A549 (cell line): ENCODE data around the gene KRT3. TPM values are rescaled to one million over a fixed set of nuclear protein-coding genes. Genes with fewer than 3 reads are reported as not detected.

ENCODE experiments used
- ATAC-seq, 2 experiments: fragments of 200-7000 bp in 1 of 2; fragments of >200 bp in 1 of 2; cut with Nextera tagmentation in 1 of 2; cut with Tn5 transposase in 1 of 2; 3 replicates each; pipeline versions ENCODE4 v1.8.0 to v1.9.1; 2018 to 2020; ENCODE audit warnings: mild to moderate bottlenecking in 1 of 2, moderate library complexity in 1 of 2
- CTCF ChIA-PET: fragments of 300-600 bp; sonication (Branson Sonifier 250); formaldehyde crosslinking; extraction: SDS; loops from one replicate; lab custom pipeline; 2021; ENCODE audit warnings: antibody characterized with exemption, inconsistent platforms; lab: Yijun Ruan, JAX
- POLR2A ChIA-PET: fragments of 350-600 bp; formaldehyde crosslinking; extraction: SDS; loops from one replicate; lab custom pipeline; 2021; ENCODE audit warnings: antibody characterized with exemption, inconsistent platforms; lab: Yijun Ruan, JAX
- DNase-seq, 2 experiments: peaks; one replicate each; pipeline versions ENCODE4 v3.0.0 to v3.0.0-alpha.2; 2011 to 2016; ENCODE audit warnings: low read depth in 1 of 2, low spot score in 1 of 2
- FAIRE-seq: peaks from 2 replicates; lab custom pipeline; 2011; peaks lifted over from hg19 to GRCh38; lab: Jason Lieb, UNC
- H3K27ac ChIP-seq, 2 experiments: fragments of >200 bp; sonication (Bioruptor Twin); formaldehyde crosslinking; 3 replicates each; pipeline ENCODE4 v1.5.1; 2016 to 2017
- H3K4me1 ChIP-seq: fragments of >200 bp; sonication (Bioruptor Twin); formaldehyde crosslinking; 3 replicates; pipeline ENCODE4 v1.6.1; 2016
- H3K4me2 ChIP-seq: fragments of >200 bp; sonication (Bioruptor Twin); formaldehyde crosslinking; 3 replicates; pipeline ENCODE4 v1.6.1; 2016
- H3K4me3 ChIP-seq: fragments of >200 bp; sonication (Bioruptor Twin); formaldehyde crosslinking; 3 replicates; pipeline ENCODE4 v1.5.1; 2016
- H3K9me3 ChIP-seq: fragments of >200 bp; sonication (Bioruptor Twin); formaldehyde crosslinking; 3 replicates; pipeline ENCODE4 v1.6.1; 2016
- ATOH8 ChIP-seq: fragments of 250-450 bp; sonication (Bioruptor Pico); IDR thresholded peaks from 2 replicates; pipeline ENCODE4 v1.5.0; 2020; ENCODE audit warnings: low read depth, mild to moderate bottlenecking, moderate library complexity
- BCL3 ChIP-seq: fragments of >200 bp; sonication (Bioruptor Twin); formaldehyde crosslinking; IDR thresholded peaks from 3 replicates; pipeline ENCODE4 v1.6.1; 2016
- CBX8 ChIP-seq: fragments of 200-600 bp; sonication (generic); IDR thresholded peaks from 2 replicates; pipeline ENCODE4 v1.6.1; 2016
- E2F6 ChIP-seq: IDR thresholded peaks from 2 replicates; pipeline ENCODE4 v1.6.1; 2012; ENCODE audit warnings: low read depth, borderline replicate concordance
- EHF ChIP-seq: fragments of 250-450 bp; sonication (Bioruptor Pico); IDR thresholded peaks from 2 replicates; pipeline ENCODE4 v1.5.0; 2020; ENCODE audit warnings: mild to moderate bottlenecking
- EHMT2 ChIP-seq: fragments of 200-600 bp; sonication (generic); IDR thresholded peaks from 2 replicates; pipeline ENCODE4 v1.6.1; 2016; ENCODE audit warnings: antibody characterized with exemption, low read depth, mild to moderate bottlenecking, moderate library complexity
- EP300 ChIP-seq, 2 experiments: fragments of >200 bp; sonication (Bioruptor Twin); formaldehyde crosslinking; IDR thresholded peaks; 2 replicates in 1 of 2; 3 replicates in 1 of 2; pipeline ENCODE4 v1.6.1; 2016 to 2017
- FOSB ChIP-seq: fragments of 250-450 bp; sonication (Bioruptor Pico); IDR thresholded peaks from 2 replicates; pipeline ENCODE4 v1.5.0; 2020; ENCODE audit warnings: mild to moderate bottlenecking, moderate library complexity
- GATA3 ChIP-seq: IDR thresholded peaks from 2 replicates; pipeline ENCODE4 v1.6.1; 2012; ENCODE audit warnings: borderline replicate concordance
- HDAC2 ChIP-seq: fragments of 200-600 bp; sonication (generic); IDR thresholded peaks from 2 replicates; pipeline ENCODE4 v1.6.1; 2016
- HMGXB4 ChIP-seq: fragments of 250-450 bp; sonication (Bioruptor Pico); IDR thresholded peaks from 2 replicates; pipeline ENCODE4 v1.5.0; 2021; ENCODE audit warnings: mild to moderate bottlenecking, moderate library complexity, borderline replicate concordance
- HOXB13 ChIP-seq: fragments of 250-450 bp; sonication (Bioruptor Pico); IDR thresholded peaks from 2 replicates; pipeline ENCODE4 v1.5.0; 2020; ENCODE audit warnings: low read depth, mild to moderate bottlenecking, moderate library complexity
- KDM1A ChIP-seq: fragments of 200-600 bp; sonication (generic); IDR thresholded peaks from 2 replicates; pipeline ENCODE4 v1.6.1; 2016; ENCODE audit warnings: low read depth, mild to moderate bottlenecking
- NFE2L2 ChIP-seq: fragments of 150-350 bp; conservative IDR thresholded peaks from 2 replicates; pipeline ENCODE4 v1.6.1; 2014; ENCODE audit warnings: low read length
- NPAS2 ChIP-seq: fragments of 250-450 bp; sonication (Bioruptor Pico); IDR thresholded peaks from 2 replicates; pipeline ENCODE4 v1.8.0; 2022; ENCODE audit warnings: mild to moderate bottlenecking, moderate library complexity, borderline replicate concordance
- NR3C1 ChIP-seq: fragments of >200 bp; sonication (Bioruptor Twin); formaldehyde crosslinking; IDR thresholded peaks from 3 replicates; pipeline ENCODE4 v1.6.1; 2017
- PHF8 ChIP-seq: fragments of 200-600 bp; sonication (generic); IDR thresholded peaks from 2 replicates; pipeline ENCODE4 v1.6.1; 2016; ENCODE audit warnings: low read depth, mild to moderate bottlenecking, antibody characterized with exemption, moderate library complexity, borderline replicate concordance
- POLR2AphosphoS2 ChIP-seq: conservative IDR thresholded peaks from 2 replicates; pipeline ENCODE4 v1.6.1; 2012; ENCODE audit warnings: low read length, improper control_type of control experiment, inconsistent platforms
- RAD21 ChIP-seq, 2 experiments: fragments of >200 bp in 1 of 2; sonication (Bioruptor Twin) in 1 of 2; formaldehyde crosslinking in 1 of 2; IDR thresholded peaks in 1 of 2; conservative IDR thresholded peaks in 1 of 2; 2 replicates in 1 of 2; 3 replicates in 1 of 2; pipeline ENCODE4 v1.6.1; 2012 to 2018; ENCODE audit warnings: inconsistent platforms in 1 of 2
- REST ChIP-seq: fragments of 200-600 bp; sonication (generic); IDR thresholded peaks from 2 replicates; pipeline ENCODE4 v1.6.1; 2016; ENCODE audit warnings: antibody characterized with exemption, mild to moderate bottlenecking, moderate library complexity
- SMC3 ChIP-seq: fragments of >200 bp; sonication (Bioruptor Twin); formaldehyde crosslinking; IDR thresholded peaks from 3 replicates; pipeline ENCODE4 v1.6.1; 2018; ENCODE audit warnings: inconsistent platforms
- ZC3H11A ChIP-seq: fragments of 450-650 bp; IDR thresholded peaks from 2 replicates; pipeline ENCODE4 v1.6.1; 2014; ENCODE audit warnings: antibody characterized with exemption, mild to moderate bottlenecking
- WGBS: methylation state at CpG from one replicate; pipeline ENCODE4 v1.1.6; 2017; ENCODE audit errors: missing lambda C conversion rate; 5-methylcytosine and 5-hydroxymethylcytosine counted together
- polyA plus RNA-seq, 4 experiments: library from polyadenylated mRNA; depleted of rRNA in 3 of 4; stranded (reverse); fragments of >200 nt; fragmentation: RNase III in 1 of 4; extraction: RNeasy Plus Mini Kit Qiagen cat#74134 plus additional on column Dnase treatment in 1 of 4; gene quantifications; 2 replicates in 3 of 4; 3 replicates in 1 of 4; pipeline ENCODE4 v1.2.3, GENCODE V29; 2011 to 2017

KRT3 gene
- polyA plus RNA-seq, 2 of the 4 experiments (the other 2 are of a cell fraction): 0.04 to 0.06 TPM

- Histone ChIP-seq H3K4me1 (peaks cover 63% of the 10 kb centered on the region), H3K4me3 (no peak overlapping the region), H3K9me3 (no peaks in the 10 kb centered on the region), H3K27ac (peak overlapping the region; percentile 25 to 89; a peak in 4 of 6 replicates), H3K4me2 (no peak overlapping the region)
- ATAC-seq (no peak), DNase-seq (no peak), FAIRE-seq (no peak)
- ChIA-PET POLR2A (no interaction called here), CTCF (interaction anchor here (0.9 to 1.5 kb wide), 5 partner anchors 9 to 641 kb away, joined by 3 to 4 read pairs (median 3); no protein-coding TSS in a partner anchor)
- TF ChIP-seq E2F6: no peak
- TF ChIP-seq EP300 (IDR thresholded peaks at IDR 0.05): no peak
- TF ChIP-seq RAD21 (conservative IDR thresholded peaks at IDR 0.05 in 1 of 2, IDR thresholded peaks at IDR 0.05 in 1 of 2): no peak
- TF ChIP-seq NR3C1: no peak
- no peak for TF ChIP-seq KDM1A
- TF ChIP-seq POLR2AphosphoS2: no peak
- no peak for TF ChIP-seq HOXB13
- no peak for TF ChIP-seq NPAS2
- no peak for TF ChIP-seq ZC3H11A
These were observed 1.6 kb upstream of the KRT3 start for GRCh38 chr12:52797529-52797894.

- Histone ChIP-seq H3K4me3 (no peak overlapping the region), H3K9me3 (no peaks in the 10 kb centered on the region), H3K4me1 (peaks cover 58% of the 10 kb centered on the region), H3K27ac (peak overlapping the region; percentile 25 to 89; a peak in 4 of 6 replicates), H3K4me2 (no peak overlapping the region)
- ChIA-PET CTCF (interaction anchor here (0.6 to 1.7 kb wide), 7 partner anchors 9 to 640 kb away, joined by 3 to 4 read pairs (median 3); no protein-coding TSS in a partner anchor), POLR2A (no interaction called here)
- DNase-seq: no peak
- no peak for ATAC-seq
- TF ChIP-seq HMGXB4 (CRISPR knock-in tag): no peak
- TF ChIP-seq NFE2L2: no peak
- TF ChIP-seq PHF8: no peak
- no peak for TF ChIP-seq FOSB (CRISPR knock-in tag)
- TF ChIP-seq RAD21 (conservative IDR thresholded peaks at IDR 0.05 in 1 of 2, IDR thresholded peaks at IDR 0.05 in 1 of 2): no peak
- no peak for TF ChIP-seq ATOH8
- TF ChIP-seq CBX8: no peak
- TF ChIP-seq BCL3: no peak
- TF ChIP-seq EHMT2: no peak
- TF ChIP-seq HDAC2: no peak
- TF ChIP-seq EHF (CRISPR knock-in tag): no peak
- TF ChIP-seq SMC3: no peak
- TF ChIP-seq REST: no peak
- no peak for TF ChIP-seq GATA3
- FAIRE-seq: no peak
- 83% methylated on average over 3 of the region's 3 CpGs for WGBS
These were observed 1.1 kb upstream of the KRT3 start for GRCh38 chr12:52796839-52797528.
